DND-41 (cell line): ENCODE results near the gene RPS6KA6.

ENCODE experiments used
- EZH2 ChIP-seq: IDR thresholded peaks from 3 replicates; pipeline ENCODE4 v1.6.1; 2012; ENCODE audit warnings: borderline replicate concordance, low read depth, mild to moderate bottlenecking, moderate library complexity, low read length, inconsistent platforms; ENCODE audit not compliant: severe bottlenecking
- TF ChIP-seq, protein P1 (sequence below): IDR thresholded peaks from 2 replicates; pipeline ENCODE4 v1.5.1; 2012; ENCODE audit warnings: borderline replicate concordance, low read length, moderate library complexity, mild to moderate bottlenecking; ENCODE audit not compliant: poor library complexity, severe bottlenecking; ENCODE audit errors: extremely low read depth

DNA sequence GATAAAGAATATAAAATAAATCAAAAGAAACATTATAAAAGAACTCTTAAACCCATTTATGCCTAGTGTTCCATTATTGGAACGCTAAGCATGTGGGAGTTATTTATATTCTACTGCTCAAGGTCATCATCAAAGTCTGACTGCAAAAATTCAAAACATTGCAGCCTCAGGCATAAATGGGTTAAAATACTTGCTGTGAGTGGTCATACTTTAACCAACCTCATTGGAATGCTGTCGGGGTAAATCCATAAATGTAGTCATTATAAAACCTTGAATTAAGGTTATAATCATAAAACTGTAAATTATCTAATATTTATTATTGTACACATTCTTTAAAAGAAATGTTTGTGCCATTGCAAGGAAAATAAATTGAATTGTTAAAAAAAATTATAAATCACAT is 55.0 kb downstream of the RPS6KA6 start:
- TF ChIP-seq, protein P1, sequence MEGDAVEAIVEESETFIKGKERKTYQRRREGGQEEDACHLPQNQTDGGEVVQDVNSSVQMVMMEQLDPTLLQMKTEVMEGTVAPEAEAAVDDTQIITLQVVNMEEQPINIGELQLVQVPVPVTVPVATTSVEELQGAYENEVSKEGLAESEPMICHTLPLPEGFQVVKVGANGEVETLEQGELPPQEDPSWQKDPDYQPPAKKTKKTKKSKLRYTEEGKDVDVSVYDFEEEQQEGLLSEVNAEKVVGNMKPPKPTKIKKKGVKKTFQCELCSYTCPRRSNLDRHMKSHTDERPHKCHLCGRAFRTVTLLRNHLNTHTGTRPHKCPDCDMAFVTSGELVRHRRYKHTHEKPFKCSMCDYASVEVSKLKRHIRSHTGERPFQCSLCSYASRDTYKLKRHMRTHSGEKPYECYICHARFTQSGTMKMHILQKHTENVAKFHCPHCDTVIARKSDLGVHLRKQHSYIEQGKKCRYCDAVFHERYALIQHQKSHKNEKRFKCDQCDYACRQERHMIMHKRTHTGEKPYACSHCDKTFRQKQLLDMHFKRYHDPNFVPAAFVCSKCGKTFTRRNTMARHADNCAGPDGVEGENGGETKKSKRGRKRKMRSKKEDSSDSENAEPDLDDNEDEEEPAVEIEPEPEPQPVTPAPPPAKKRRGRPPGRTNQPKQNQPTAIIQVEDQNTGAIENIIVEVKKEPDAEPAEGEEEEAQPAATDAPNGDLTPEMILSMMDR = no peak
- no peak for TF ChIP-seq EZH2
